Hypothalamus (tissue), 51 donors: Measurements from ENCODE around the gene TMPRSS9.
A peak's percentile ranks its signal among the peaks of the same experiment; 100 is the strongest.

Source experiments
- DNase-seq, 51 donors: peaks; one replicate each; lab custom pipeline; 2025; lab: John Stamatoyannopoulos, UW

TMPRSS9 gene

GRCh38 chr19:2359992-2360685, at the start of gene TMPRSS9:
TSS of gene TMPRSS9 (plus strand) at chr19:2360265. CDS start at chr19:2389786, 29,521 bp downstream.
- DNase-seq = no peak

- no peak for DNase-seq
Measured at GRCh38 chr19:2311093-2311492, 49.0 kb upstream of the TMPRSS9 start.

- DNase-seq = peak in 2 of 51 donors; percentile 30 to 35
Measured at GRCh38 chr19:2312820-2313501, 47.1 kb upstream of the TMPRSS9 start.

- no peak for DNase-seq
Measured at GRCh38 chr19:2315121-2315817, 44.8 kb upstream of the TMPRSS9 start.

- DNase-seq = peak in 46 of 51 donors; percentile 13 to 82 (median 56)
Measured at GRCh38 chr19:2315818-2316353, 44.2 kb upstream of the TMPRSS9 start.

GRCh38 chr19:2317300-2317699, 42.8 kb upstream of the TMPRSS9 start:
- no peak for DNase-seq

- DNase-seq = no peak
Measured at GRCh38 chr19:2317756-2318155, 42.3 kb upstream of the TMPRSS9 start.

- DNase-seq = no peak
Measured at GRCh38 chr19:2318923-2319322, 41.1 kb upstream of the TMPRSS9 start.

GRCh38 chr19:2319551-2319950, 40.5 kb upstream of the TMPRSS9 start:
- no peak for DNase-seq

GRCh38 chr19:2320049-2320448, 40.0 kb upstream of the TMPRSS9 start:
- no peak for DNase-seq

- DNase-seq = no peak
Measured at GRCh38 chr19:2320939-2321338, 39.1 kb upstream of the TMPRSS9 start.

GRCh38 chr19:2321565-2322283, 38.3 kb upstream of the TMPRSS9 start:
- DNase-seq = no peak

GRCh38 chr19:2323707-2324106, 36.4 kb upstream of the TMPRSS9 start:
- DNase-seq = no peak

- no peak for DNase-seq
Measured at GRCh38 chr19:2324220-2324948, 35.7 kb upstream of the TMPRSS9 start.

GRCh38 chr19:2325281-2326046, 34.6 kb upstream of the TMPRSS9 start:
- DNase-seq = no peak

- DNase-seq = no peak
Measured at GRCh38 chr19:2326699-2327360, 33.2 kb upstream of the TMPRSS9 start.

GRCh38 chr19:2327773-2328400, 32.2 kb upstream of the TMPRSS9 start:
- DNase-seq = peak in 10 of 51 donors; percentile 16 to 58 (median 25)
